Measurements from ENCODE around the gene NPHS1.

DNA sequence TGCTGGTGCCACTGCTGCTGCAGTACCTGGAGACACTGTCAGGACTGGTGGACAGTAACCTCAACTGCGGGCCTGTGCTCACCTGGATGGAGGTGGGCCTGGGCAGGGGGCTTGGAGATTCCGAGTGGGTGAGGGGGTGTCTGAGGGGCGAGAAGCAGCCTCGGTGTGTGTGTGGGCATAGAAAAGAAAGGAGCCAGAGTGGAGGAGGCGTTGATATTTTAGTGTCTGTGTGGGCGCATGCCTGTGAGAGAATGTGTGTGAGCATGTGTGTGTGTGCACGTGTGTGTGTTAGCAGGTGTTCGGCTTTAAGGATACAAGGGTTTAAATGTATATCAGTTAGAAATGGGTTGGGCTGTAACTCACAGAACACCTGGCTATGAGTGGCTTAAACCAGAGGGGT lies 73.3 kb downstream of the NPHS1 start:
- no peak for TF ChIP-seq POLR2AphosphoS5 (IDR thresholded peaks at IDR 0.05; ENCODE audit: low read depth, low read length)
- TF ChIP-seq, protein P1, sequence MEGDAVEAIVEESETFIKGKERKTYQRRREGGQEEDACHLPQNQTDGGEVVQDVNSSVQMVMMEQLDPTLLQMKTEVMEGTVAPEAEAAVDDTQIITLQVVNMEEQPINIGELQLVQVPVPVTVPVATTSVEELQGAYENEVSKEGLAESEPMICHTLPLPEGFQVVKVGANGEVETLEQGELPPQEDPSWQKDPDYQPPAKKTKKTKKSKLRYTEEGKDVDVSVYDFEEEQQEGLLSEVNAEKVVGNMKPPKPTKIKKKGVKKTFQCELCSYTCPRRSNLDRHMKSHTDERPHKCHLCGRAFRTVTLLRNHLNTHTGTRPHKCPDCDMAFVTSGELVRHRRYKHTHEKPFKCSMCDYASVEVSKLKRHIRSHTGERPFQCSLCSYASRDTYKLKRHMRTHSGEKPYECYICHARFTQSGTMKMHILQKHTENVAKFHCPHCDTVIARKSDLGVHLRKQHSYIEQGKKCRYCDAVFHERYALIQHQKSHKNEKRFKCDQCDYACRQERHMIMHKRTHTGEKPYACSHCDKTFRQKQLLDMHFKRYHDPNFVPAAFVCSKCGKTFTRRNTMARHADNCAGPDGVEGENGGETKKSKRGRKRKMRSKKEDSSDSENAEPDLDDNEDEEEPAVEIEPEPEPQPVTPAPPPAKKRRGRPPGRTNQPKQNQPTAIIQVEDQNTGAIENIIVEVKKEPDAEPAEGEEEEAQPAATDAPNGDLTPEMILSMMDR (IDR thresholded peaks at IDR 0.05) = no peak
- TF ChIP-seq, protein P2, sequence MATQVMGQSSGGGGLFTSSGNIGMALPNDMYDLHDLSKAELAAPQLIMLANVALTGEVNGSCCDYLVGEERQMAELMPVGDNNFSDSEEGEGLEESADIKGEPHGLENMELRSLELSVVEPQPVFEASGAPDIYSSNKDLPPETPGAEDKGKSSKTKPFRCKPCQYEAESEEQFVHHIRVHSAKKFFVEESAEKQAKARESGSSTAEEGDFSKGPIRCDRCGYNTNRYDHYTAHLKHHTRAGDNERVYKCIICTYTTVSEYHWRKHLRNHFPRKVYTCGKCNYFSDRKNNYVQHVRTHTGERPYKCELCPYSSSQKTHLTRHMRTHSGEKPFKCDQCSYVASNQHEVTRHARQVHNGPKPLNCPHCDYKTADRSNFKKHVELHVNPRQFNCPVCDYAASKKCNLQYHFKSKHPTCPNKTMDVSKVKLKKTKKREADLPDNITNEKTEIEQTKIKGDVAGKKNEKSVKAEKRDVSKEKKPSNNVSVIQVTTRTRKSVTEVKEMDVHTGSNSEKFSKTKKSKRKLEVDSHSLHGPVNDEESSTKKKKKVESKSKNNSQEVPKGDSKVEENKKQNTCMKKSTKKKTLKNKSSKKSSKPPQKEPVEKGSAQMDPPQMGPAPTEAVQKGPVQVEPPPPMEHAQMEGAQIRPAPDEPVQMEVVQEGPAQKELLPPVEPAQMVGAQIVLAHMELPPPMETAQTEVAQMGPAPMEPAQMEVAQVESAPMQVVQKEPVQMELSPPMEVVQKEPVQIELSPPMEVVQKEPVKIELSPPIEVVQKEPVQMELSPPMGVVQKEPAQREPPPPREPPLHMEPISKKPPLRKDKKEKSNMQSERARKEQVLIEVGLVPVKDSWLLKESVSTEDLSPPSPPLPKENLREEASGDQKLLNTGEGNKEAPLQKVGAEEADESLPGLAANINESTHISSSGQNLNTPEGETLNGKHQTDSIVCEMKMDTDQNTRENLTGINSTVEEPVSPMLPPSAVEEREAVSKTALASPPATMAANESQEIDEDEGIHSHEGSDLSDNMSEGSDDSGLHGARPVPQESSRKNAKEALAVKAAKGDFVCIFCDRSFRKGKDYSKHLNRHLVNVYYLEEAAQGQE (IDR thresholded peaks at IDR 0.05; ENCODE audit: insufficient read depth in 1 of 2, low read depth in 2 of 2, low read length in 1 of 2) = no peak
- TF ChIP-seq TCF7L2 (IDR thresholded peaks at IDR 0.05; ENCODE audit: low read depth, low read length) = no peak
- TF ChIP-seq SIN3A (IDR thresholded peaks at IDR 0.05; ENCODE audit: borderline replicate concordance, insufficient read depth, low read depth, low read length) = no peak
